Nucleus accumbens (tissue), 56 donors: ENCODE measurements around the gene UPK2.

Experiments used
- DNase-seq, 56 donors: peaks; one replicate each; lab custom pipeline; 2025; lab: John Stamatoyannopoulos, UW

Gene UPK2

DNA sequence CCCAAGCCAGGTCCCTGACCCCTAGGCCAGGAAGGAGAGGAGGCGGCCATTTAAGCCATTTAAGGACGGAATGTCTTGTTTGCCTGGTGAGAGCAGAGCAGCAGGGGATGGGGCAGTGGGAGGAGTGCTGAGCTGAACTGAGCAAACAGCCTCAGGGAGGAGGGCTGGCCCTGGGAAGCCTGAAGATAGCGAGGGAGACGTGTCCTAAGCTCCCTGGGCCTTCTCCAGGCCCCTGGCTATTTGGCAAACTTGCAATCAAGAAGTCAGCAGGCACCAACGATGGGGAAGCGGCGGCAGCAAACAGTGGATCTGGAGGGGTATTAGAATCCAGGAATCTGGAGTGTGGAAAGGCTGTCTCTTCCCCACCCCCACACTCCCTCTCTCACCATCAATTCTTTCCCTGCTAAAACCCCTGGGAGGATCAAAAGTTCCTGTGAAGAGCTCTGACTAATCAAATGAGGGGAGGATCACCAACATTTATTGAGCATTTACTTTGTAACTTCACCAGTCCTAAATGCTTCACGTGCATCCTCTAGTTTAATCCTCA is 39.2 kb upstream of the UPK2 start:
- DNase-seq, result no peak

DNA sequence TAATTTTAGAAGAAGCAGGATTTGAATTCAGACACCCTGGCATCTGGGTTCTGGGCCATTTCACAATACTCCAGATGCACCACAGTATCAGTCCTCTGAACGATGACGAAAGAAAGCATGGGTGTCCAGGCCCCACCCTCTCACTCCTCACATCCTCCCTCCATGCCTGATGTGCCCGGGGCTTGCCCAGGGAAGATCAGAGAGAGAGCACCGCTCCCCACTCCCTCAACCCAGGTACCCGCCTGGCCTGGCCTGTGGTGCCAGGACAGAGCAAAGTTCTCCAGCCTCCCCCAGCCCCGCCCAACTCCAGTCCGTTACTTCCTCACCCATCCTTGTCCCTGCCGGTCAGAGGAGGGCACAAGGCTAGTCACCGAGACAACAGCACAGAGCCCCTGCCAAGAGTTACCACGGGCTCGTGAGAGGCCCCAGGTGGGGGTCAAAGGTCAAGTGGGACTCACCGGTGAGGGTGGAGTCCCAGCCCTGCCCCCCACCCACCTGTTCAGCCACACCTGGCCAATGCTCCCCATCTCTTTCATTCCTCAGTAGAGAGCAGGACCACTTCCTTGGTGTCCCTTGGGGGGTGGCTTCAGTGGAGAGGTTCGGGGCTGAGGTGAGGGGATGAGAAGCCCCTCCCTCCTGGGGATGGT is 38.5 kb upstream of the UPK2 start:
- peak in 3 of 56 donors; percentile 18 to 32 (median 19) for DNase-seq

DNA sequence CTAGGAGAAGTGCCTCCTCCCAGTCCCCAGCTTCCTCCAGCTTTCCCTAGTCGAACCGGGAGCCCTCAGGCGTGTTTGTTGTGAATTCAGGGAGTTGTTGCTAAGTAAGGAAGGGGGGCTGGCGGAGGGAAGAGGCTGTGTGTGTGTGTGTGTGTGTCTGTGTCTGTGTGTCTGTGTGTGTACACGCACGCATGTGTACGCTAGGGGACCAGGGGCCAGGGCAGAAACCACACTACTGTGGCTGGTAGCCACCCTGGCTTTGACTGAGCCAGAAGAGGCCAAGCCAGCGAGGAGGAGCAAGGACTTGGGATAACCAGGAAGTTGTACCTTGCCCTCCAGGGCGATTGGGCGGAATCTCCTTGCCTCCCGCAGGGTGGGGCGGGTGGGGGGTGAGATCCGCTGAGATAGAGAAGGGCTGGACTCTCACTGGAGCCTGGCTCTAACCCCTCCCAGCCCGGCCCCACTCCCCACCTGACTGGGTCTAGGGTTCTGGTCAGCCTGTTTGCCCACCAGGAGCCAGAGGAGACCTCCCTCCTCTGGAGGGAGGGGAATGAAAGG is 37.9 kb upstream of the UPK2 start:
- peak in 3 of 56 donors; percentile 16 to 41 (median 39) for DNase-seq

GRCh38 chr11:118918686-118919280 is 37.3 kb upstream of the UPK2 start:
- DNase-seq, result no peak

- DNase-seq, result peak in 4 of 56 donors; percentile 11 to 40 (median 33)
Observed at GRCh38 chr11:118921121-118921928, 34.8 kb upstream of the UPK2 start.

GRCh38 chr11:118921929-118922744 is 34.0 kb upstream of the UPK2 start:
- DNase-seq, result peak in 30 of 56 donors; percentile 22 to 74 (median 48)

GRCh38 chr11:118922745-118923627 is 33.1 kb upstream of the UPK2 start:
- DNase-seq, result no peak

- peak in 2 of 56 donors; percentile 38 to 63 for DNase-seq
Observed at GRCh38 chr11:118923721-118924587, 32.1 kb upstream of the UPK2 start.

DNA sequence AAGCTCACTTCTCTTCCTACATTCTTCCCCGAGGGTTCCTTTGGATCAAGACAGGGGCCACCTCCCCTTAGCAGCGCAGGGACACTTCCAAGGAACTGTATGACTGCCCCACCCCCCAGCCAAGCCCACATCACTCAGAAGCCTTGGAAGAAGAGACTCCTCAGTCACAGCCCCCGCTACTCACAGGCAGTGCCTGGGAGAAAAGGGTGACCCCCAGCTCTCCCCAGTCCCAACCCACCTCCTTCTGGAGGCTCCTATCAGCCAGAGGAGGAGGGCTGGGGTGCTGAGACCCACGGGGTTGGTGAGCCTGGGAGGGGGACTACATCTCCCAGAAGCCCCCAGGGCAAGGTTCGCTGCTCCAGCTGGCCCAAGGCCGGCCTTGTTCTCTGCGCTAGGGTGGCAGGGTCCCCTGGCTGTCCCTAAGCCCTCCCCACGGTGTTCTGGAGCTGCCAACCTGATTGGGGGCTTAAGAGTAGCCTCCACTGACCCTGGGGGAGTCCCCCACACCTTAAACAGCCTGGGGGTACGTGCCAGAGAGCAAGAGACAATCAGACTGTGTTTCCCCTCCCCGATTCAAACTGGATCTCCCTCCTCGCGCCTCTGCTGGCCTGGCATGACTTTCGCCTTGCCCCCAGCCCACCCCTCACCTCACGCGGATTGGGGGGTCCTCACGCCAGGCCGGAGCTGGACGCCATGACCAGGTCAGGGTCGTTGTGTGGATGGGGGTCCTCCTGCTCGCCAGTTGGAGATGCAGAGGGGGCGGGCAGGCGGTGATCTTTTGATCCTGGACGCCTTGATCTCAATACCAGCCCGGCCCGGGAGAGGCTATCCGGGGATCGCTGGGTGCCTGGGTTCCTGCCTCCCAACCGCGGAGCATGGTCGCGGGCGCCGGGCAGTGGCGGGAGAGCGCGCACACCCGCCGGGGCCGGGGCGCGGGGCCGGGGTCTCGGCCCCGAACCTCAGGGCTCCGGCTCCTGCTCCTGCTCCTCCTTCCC is 31.2 kb upstream of the UPK2 start:
- peak in 34 of 56 donors; percentile 18 to 79 (median 58) for DNase-seq

- DNase-seq, result no peak
Observed at GRCh38 chr11:118927554-118928100, 28.5 kb upstream of the UPK2 start.

DNA sequence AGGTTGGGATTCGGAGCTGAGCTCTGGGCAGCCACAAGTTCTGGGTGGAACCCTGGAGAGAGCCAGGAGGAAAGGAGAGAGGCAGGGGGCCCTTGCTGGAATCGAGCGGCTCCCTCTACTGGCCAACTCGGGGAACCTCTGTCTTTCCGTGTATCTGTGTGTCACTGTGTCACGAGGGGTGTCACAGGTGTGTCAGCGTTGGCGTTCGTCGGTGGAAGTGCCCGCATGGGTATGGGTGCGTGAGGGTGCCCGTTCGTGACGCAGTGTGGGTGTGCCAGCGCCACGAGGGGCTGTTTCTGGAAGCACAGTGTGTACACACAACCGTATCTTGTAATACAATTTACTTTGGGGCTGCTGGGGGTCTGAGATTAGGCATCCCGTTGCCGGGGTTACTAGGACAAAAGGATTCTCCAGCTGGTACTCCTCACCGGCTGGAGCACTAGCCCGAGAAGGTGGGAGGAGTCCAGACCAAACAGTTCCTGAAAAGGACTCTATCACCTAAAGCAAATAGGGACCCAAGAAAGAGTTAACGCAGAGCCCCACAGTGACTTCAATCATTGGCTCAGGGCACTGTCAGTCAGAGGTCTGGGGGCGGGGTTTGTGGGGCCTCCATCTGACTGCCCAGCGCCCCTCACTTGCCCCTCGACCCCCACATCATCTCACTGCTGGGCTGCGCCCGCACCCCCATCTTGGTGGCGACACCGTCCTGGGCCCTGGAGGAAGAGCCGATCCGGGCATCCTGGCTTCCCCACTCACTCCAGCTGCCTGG is 27.8 kb upstream of the UPK2 start:
- DNase-seq, result peak in 55 of 56 donors; percentile 74 to 97 (median 90)

DNA sequence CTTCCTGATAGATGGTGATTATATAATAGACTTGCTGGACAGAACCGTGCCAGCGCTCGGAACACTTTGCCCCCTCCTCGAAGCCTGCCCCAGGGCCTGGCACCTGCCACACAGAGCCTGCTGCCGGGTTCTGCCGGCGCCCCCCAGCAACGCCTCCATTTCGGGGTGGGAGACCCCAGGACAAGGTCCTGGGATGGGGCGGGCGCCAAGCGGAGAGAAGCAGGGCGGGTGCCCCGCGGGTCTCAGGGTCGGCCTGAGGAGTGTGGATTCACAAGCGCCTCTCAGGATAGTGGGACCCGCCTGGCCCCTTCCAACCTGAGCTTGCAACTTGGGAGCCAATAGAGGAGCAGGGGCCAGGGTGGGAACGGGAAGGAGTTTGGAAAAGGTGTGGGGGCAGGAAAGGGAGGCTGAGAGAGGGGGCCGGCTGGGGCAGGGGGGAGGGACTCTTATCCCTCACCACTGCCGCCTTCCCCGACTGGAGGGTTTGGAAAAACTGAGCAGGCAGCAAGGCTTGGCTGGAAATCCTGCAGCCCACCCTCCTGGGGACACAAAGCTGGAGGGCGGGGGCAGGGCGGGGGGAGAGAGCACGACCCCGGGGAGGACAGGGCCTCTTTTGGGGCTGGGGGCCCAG is 27.1 kb upstream of the UPK2 start:
- peak in 53 of 56 donors; percentile 52 to 96 (median 82) for DNase-seq

GRCh38 chr11:118929501-118930093 is 26.5 kb upstream of the UPK2 start:
- DNase-seq, result peak in 48 of 56 donors; percentile 53 to 92 (median 81)

GRCh38 chr11:118930094-118930712 is 25.9 kb upstream of the UPK2 start:
- peak in 47 of 56 donors; percentile 15 to 89 (median 64) for DNase-seq
